ENCODE results near the gene DNAAF5. TPM values are rescaled to one million over a fixed set of nuclear protein-coding genes. Genes with fewer than 3 reads are reported as not detected.
A peak's percentile ranks its signal among the peaks of the same experiment; 100 is the strongest.

Gene DNAAF5
- total and polyA plus RNA-seq, 2 of the 13 experiments (the other 11 are each of a cell fraction or from before 2014, with no cell fraction given) = 11.9 to 21.5 TPM

DNA sequence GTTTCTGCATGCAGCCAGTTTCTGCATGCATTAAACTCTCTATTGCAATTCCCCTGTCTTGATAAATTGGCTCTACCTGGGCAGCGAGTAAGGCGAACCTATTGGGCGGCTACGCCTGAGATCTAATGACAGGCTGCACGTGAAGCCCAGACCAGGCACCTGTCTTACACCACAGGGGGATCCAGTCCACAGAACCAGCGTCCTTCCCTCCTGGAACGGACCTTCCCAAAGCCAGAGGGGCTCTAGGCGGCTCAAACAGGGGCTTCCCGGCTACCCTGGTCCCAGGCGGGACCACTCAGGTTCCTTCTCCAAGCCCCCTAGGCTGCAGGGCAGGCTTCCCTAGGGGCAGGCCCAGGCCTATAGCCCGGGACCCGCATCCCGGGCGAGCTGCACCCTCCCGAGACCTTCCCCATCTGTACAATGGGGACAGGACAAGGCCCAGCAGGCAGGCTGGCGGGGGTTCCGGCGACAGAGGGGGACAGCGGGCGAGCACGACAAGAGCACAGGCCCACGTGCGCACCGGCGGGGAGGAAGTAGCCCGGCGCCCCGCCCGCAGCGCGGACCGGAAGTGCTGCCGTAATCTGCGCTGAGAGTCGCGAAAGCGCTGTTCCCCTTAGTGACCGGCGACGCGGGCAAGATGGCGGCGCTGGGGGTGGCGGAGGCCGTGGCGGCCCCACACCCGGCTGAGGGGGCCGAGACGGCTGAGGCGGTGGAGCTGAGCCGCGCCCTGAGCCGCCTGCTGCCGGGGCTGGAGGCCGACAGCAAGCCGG lies at the start of gene DNAAF5 (continued):
- 0 out of 2 replicates have a peak, but pooled peaks have one; percentile 41 for TF ChIP-seq SMAD3 (CRISPR knock-in tag; IDR thresholded peaks at IDR 0.05)
- TF ChIP-seq RBFOX2 (IDR thresholded peaks at IDR 0.05; ENCODE audit: low read depth, low read length) = peak; percentile 95
- TF ChIP-seq ZBTB7B (CRISPR knock-in tag; IDR thresholded peaks at IDR 0.05) = peak; percentile 55; the same call in 1 of the 2 replicates
- TF ChIP-seq, protein P1, sequence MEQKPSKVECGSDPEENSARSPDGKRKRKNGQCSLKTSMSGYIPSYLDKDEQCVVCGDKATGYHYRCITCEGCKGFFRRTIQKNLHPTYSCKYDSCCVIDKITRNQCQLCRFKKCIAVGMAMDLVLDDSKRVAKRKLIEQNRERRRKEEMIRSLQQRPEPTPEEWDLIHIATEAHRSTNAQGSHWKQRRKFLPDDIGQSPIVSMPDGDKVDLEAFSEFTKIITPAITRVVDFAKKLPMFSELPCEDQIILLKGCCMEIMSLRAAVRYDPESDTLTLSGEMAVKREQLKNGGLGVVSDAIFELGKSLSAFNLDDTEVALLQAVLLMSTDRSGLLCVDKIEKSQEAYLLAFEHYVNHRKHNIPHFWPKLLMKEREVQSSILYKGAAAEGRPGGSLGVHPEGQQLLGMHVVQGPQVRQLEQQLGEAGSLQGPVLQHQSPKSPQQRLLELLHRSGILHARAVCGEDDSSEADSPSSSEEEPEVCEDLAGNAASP (CRISPR knock-in tag; IDR thresholded peaks at IDR 0.05; ENCODE audit: borderline replicate concordance) = peak; percentile 69
- peak; percentile 90 for TF ChIP-seq SALL1 (CRISPR knock-in tag; IDR thresholded peaks at IDR 0.05)
- peak; percentile 29 for TF ChIP-seq ASH2L (IDR thresholded peaks at IDR 0.05; ENCODE audit: insufficient read length, low read depth, low read length)
- no peak for TF ChIP-seq AHR (CRISPR knock-in tag; IDR thresholded peaks at IDR 0.05)
- TF ChIP-seq, protein P2, sequence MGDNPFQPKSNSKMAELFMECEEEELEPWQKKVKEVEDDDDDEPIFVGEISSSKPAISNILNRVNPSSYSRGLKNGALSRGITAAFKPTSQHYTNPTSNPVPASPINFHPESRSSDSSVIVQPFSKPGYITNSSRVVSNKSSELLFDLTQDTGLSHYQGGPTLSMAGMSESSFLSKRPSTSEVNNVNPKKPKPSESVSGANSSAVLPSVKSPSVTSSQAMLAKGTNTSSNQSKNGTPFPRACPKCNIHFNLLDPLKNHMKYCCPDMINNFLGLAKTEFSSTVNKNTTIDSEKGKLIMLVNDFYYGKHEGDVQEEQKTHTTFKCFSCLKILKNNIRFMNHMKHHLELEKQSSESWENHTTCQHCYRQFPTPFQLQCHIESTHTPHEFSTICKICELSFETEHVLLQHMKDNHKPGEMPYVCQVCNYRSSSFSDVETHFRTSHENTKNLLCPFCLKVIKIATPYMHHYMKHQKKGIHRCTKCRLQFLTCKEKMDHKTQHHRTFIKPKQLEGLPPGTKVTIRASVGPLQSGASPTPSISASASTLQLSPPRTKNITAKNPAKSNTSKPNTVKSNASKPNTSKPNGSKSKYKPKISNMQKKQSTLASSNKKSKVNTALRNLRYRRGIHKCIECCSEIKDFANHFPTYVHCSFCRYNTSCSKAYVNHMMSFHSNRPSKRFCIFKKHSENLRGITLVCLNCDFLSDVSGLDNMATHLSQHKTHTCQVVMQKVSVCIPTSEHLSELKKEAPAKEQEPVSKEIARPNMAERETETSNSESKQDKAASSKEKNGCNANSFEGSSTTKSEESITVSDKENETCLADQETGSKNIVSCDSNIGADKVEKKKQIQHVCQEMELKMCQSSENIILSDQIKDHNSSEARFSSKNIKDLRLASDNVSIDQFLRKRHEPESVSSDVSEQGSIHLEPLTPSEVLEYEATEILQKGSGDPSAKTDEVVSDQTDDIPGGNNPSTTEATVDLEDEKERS (CRISPR knock-in tag; IDR thresholded peaks at IDR 0.05) = peak; percentile 72
- peak; percentile 78; the same call in 1 of the 2 replicates for TF ChIP-seq EED (CRISPR knock-in tag; IDR thresholded peaks at IDR 0.05)
- TF ChIP-seq ZMYM3 (CRISPR knock-in tag; IDR thresholded peaks at IDR 0.05) = no peak
- peak; percentile 64; the same call in 1 of the 2 replicates for TF ChIP-seq NFKB2 (CRISPR knock-in tag; IDR thresholded peaks at IDR 0.05; ENCODE audit: borderline replicate concordance)
- TF ChIP-seq POLR2A (IDR thresholded peaks at IDR 0.05; ENCODE audit: insufficient read depth in 1 of 2, low read depth in 2 of 2, low read length in 2 of 2) = peak in 1 of 2 experiments; percentile 53; a peak in 2 of 4 replicates
- TF ChIP-seq, protein P3, sequence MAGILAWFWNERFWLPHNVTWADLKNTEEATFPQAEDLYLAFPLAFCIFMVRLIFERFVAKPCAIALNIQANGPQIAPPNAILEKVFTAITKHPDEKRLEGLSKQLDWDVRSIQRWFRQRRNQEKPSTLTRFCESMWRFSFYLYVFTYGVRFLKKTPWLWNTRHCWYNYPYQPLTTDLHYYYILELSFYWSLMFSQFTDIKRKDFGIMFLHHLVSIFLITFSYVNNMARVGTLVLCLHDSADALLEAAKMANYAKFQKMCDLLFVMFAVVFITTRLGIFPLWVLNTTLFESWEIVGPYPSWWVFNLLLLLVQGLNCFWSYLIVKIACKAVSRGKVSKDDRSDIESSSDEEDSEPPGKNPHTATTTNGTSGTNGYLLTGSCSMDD (CRISPR knock-in tag; IDR thresholded peaks at IDR 0.05) = no peak
- TF ChIP-seq, protein P4, sequence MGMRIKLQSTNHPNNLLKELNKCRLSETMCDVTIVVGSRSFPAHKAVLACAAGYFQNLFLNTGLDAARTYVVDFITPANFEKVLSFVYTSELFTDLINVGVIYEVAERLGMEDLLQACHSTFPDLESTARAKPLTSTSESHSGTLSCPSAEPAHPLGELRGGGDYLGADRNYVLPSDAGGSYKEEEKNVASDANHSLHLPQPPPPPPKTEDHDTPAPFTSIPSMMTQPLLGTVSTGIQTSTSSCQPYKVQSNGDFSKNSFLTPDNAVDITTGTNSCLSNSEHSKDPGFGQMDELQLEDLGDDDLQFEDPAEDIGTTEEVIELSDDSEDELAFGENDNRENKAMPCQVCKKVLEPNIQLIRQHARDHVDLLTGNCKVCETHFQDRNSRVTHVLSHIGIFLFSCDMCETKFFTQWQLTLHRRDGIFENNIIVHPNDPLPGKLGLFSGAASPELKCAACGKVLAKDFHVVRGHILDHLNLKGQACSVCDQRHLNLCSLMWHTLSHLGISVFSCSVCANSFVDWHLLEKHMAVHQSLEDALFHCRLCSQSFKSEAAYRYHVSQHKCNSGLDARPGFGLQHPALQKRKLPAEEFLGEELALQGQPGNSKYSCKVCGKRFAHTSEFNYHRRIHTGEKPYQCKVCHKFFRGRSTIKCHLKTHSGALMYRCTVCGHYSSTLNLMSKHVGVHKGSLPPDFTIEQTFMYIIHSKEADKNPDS (CRISPR knock-in tag; IDR thresholded peaks at IDR 0.05) = no peak
- TF ChIP-seq HOXA9 (CRISPR knock-in tag; IDR thresholded peaks at IDR 0.05; ENCODE audit: borderline replicate concordance) = no peak; the same call in 1 of the 2 replicates
- no peak for TF ChIP-seq MBD4 (IDR thresholded peaks at IDR 0.05; ENCODE audit: borderline replicate concordance, low read length)
- TF ChIP-seq ZNF713 (CRISPR knock-in tag; IDR thresholded peaks at IDR 0.05) = no peak
- TF ChIP-seq TOPORS (CRISPR knock-in tag; IDR thresholded peaks at IDR 0.05) = peak; percentile 70; the same call in 1 of the 2 replicates
- TF ChIP-seq ZNF543 (CRISPR knock-in tag; IDR thresholded peaks at IDR 0.05) = peak; percentile 75; the same call in 1 of the 2 replicates
- 0 out of 2 replicates have a peak, but pooled peaks have one; percentile 25 for TF ChIP-seq MTF2 (CRISPR knock-in tag; IDR thresholded peaks at IDR 0.05; ENCODE audit: borderline replicate concordance)
- TF ChIP-seq MIER2 (CRISPR knock-in tag; IDR thresholded peaks at IDR 0.05) = no peak
- peak; percentile 41; the same call in 1 of the 2 replicates for TF ChIP-seq ZNF446 (CRISPR knock-in tag; IDR thresholded peaks at IDR 0.05)
- peak; percentile 62; the same call in 1 of the 2 replicates for TF ChIP-seq DNMT3B (CRISPR knock-in tag; conservative IDR thresholded peaks at IDR 0.05)

All from HepG2 (cell line).